T follicular helper cell (primary cell): ENCODE data around the gene GNAZ.

Experiments used
- DNase-seq: peaks from one replicate; pipeline ENCODE4 v3.0.0-alpha.2; 2020; ENCODE audit warnings: low read depth

The GNAZ gene

DNA sequence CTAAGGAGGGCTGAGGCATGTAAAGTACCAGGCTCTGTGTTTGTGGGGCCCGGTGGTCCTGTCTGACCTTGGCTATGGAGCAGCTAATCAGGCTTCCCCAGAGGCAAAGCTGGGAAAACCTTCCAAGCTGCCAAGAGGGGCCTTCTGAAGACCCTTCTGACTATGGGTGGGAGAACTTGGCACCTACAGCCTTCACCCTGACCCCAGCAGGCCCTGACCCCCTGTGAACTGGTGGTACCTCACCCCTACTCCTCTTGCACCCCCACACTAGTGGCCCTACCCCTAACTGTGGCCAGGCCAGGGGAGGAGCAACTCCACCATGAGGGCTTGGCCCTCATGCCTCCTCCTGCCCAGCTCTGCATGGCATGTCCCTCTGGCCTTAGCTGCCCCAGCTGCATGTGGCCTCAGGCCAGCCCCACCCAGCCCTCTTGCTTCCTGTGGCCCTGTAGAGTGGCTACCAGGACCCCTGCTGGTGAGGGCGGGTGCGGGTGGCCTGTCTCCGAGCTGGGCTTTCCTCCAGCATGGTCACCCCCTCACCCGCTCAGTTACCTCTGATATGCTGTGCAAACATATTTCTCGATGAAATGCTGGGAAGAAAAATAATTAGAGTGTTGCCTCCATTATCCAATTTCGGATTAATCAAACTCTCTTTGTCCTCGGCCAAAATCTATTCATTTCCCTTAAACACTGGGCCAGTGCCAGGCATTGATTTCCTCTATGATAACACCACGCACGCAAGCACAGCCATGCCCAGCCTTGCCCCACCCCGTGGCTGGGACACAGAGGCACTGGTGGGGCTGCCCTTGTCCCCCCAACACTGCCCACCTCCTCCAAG, 7.5 kb downstream of the GNAZ start:
- no peak for DNase-seq

- no peak for DNase-seq
These were observed 8.1 kb downstream of the GNAZ start for GRCh38 chr22:23078462-23078787.

GRCh38 chr22:23079240-23079768, 9.0 kb downstream of the GNAZ start:
- no peak for DNase-seq

GRCh38 chr22:23079814-23080521, 9.6 kb downstream of the GNAZ start:
- DNase-seq: no peak

GRCh38 chr22:23080613-23081290, 10.4 kb downstream of the GNAZ start:
- DNase-seq: no peak

DNA sequence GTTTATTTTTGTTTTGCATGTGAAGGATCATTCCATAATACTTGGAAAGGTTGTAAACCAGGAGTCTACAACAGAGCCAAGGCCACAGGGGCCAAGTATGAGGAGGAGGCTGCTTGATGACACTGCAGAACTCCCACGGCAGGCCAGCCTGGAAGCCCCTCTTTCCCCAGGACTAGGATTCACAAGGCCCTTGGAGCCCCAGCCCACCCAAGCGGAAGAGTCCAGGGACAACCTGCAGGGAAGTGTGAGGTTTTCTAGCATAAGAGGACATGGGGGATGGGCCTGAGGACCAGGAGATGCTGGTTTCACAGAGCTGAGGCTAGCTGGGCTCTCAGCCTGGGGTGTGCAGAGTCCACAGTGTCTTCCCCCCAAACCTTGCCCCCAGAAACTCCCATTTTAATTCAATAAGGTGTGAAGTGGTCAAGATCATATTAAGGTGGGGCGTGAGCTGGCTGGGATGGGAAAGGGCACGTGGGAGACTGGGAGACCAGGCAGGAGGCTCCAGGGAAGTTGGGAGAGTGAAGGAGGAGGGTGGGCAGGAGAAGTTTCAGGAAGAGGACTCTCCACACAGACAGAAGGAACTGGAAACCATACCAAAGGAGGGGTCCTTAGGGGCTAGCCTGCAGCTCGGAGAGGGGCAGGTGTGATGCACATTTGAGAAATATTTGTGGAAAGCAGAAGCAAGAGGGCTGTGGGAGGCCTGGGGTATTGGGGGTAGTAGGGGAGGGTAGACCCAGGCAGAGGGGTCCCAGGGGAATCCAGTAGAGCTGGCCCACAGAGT, 12.4 kb downstream of the GNAZ start:
- DNase-seq: no peak

GRCh38 chr22:23083315-23084021, 13.1 kb downstream of the GNAZ start:
- DNase-seq: no peak

DNA sequence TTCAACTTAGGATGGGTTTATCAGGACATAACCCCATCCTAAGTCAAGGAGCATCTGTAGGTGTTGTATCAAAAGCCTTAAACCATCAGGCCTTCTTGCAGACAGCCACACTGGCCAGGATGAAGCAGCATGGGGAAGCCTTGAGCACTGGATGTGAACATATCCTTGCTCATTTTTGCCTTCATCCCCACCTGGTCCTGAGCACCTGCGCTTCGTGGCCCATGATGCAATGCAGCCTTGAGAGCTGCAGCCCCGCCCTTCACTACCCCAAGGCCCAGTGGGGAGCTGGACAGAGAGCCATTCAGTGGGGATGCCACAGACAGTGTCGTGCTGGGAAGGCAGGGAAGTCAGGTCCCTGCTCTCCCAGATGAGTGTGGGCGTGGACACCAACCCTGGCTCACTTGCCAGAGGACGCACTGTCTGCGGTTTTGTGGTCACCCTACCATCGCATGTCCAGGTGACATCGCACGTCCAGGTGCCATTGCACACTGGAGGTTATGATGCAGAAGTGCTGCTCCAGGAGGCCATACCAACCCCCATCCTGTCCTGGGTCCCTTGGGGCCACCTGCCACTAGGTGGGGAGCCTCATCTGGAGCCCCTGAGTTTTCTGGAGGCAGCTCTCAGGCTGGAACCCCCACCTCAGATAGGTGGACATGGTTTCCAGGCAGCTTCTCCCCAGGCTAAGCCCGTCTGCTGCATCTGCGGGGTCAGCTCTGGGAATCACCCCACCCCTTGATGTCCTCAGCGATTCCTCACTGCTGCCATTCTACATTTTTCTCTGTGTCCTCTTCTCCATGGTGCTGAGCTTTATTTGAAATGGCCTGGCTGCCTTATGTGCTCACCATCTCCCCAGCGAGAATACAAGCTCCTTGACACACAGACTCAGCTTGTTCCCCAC, 14.4 kb downstream of the GNAZ start:
- no peak for DNase-seq

DNA sequence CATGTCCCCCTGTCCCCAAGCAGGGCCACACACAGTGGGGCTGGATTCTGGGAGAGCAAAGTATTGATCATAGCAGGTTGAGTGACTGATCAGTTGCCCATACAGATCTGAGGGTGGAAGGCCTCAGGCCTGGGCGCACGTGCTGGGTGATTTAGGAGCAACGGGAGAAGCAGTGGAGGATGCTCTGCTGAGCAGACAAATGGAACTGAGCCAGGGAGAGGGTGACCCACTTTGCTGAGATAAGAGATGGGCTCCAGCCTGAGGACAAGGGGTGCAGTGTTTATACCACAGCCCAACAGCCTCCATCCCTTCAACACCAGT, 15.0 kb downstream of the GNAZ start:
- no peak for DNase-seq

- no peak for DNase-seq
These were observed 15.5 kb downstream of the GNAZ start for GRCh38 chr22:23085785-23086184.

- DNase-seq: no peak
These were observed 15.9 kb downstream of the GNAZ start for GRCh38 chr22:23086263-23086662.

DNA sequence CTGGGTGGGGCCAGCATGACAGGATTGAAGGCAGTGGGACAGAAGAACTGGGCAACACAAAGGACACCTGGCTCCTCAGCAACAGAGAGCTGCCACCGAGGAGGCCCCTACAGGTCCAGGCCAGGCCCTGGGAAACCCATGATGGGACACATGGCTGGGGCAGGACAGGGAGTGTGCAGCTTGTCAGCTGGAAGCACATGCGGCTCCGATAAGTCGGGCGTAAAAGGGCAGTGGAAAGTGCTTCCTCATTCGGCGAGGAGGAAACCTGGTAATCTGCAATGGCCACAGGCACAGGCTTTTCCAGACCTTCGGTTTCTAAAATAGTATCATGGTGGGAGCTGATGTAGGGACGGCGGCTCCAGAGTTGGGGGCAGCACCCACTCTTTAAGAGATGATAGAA, 16.5 kb downstream of the GNAZ start:
- DNase-seq: no peak

DNA sequence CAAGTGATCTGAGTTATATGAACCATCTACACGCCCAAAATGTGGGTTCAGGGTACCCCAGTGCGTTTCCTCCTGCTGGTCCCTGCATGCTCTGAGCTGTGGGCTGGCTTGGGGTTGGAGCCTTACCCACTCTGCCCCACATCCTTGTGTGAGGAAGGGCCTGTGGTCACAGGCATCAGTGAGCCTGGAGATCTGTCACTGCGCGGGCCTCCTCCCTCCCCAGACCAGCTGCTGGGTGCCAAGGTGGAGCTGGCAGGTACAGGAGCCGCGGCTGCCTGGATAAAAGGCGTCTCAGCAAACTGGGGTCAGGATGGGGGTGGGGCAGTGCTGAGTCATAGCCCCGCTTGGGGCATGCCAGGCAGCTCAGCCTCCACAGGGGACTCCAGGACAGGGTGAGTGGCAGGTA, 17.9 kb downstream of the GNAZ start:
- no peak for DNase-seq

DNA sequence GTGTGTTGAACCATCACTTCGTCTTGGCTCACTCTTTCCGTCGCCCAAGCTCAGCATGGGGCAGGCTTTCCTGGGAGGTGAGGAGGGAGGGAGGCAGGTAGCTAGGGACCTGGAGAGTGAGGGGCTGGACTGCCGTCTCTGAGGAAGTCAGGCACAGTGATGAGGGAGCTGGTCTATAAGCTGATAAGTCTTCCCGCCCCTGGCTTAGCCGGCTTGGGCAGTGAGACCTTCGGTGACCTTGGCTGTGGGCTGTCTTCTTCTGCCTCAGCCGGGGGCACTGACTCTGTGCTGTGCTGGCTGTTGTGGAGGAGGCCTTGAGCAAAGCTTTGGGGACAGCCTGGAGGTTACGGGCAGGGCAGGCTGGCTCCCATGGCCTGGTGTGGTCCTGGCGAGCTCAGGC, 18.7 kb downstream of the GNAZ start:
- DNase-seq: no peak

GRCh38 chr22:23089633-23090456, 19.5 kb downstream of the GNAZ start:
- DNase-seq: no peak

GRCh38 chr22:23090457-23090835, 20.1 kb downstream of the GNAZ start:
- DNase-seq: no peak

DNA sequence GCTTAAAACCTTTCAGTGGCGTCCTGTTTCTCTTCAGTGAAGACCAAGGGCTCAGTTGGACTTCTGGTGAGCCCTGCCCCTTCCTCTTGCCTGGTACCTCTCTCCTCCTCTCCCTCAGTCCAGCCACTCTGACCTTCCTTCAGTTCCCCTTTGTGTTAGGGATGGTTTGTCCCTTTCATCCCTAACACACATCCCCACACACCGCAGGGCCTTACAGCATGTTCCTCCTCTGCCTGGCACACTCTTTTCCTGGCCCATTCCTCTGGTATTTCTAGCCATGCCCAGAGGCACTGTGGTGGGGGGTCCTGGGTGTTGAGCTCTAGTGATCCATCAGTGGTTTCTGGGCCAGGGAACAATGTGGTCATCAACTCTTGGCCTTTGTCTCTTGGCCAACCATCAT, 21.4 kb downstream of the GNAZ start:
- no peak for DNase-seq

GRCh38 chr22:23092217-23092955, 22.1 kb downstream of the GNAZ start:
- DNase-seq: no peak
